ENCODE results near the gene SVOPL.
"Not testable (repeated sequence)": the region's sequence is repeated elsewhere in the genome, so short reads cannot be mapped to it uniquely, and the experiment has no call there.

DNA sequence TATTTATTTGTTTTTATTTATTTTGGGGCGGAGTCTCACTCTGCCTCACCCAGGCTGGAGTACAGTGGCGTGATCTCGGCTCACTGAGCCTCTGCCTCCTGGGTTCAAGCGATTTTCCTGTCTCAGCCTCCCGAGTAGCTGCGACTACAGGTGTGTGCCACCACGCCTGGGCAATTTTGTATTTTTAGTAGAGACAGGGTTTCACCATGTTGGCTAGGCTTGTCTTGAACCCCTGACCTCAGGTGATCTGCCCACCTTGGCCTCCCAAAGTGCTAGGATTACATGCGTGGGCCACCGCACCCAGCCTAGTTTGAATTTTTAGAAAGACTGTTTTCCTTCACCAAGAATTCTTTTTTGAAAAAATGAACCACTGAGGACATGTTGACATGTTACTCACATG lies 5.4 kb downstream of the SVOPL start:
- TF ChIP-seq CTCF (IDR thresholded peaks at IDR 0.05); EZH2 (IDR thresholded peaks at IDR 0.05; ENCODE audit: borderline replicate concordance, insufficient read depth, low read depth, low read length, poor library complexity, severe bottlenecking): not testable (repeated sequence)
